Body of pancreas (tissue), 4 donors: ENCODE data around the gene NPHP4.

Experiments
- POLR2A ChIP-seq, 3 donors: fragments of 450-650 bp; IDR thresholded peaks; one replicate each; pipeline ENCODE4 v1.6.1; 2016; ENCODE audit warnings: antibody characterized with exemption in 3 of 3, mild to moderate bottlenecking in 2 of 3
- TF ChIP-seq, protein P1 (sequence below), 7 experiments: fragments of 450-650 bp in 4 of 7; fragments of 200-600 bp in 3 of 7; sonication (generic) in 3 of 7; IDR thresholded peaks; one replicate each; pipeline ENCODE4 v1.5.1; 2016 to 2019; ENCODE audit warnings: antibody characterized with exemption in 7 of 7

GRCh38 chr1:6033124-6033523, 40.9 kb upstream of the NPHP4 start:
- TF ChIP-seq, protein P1, sequence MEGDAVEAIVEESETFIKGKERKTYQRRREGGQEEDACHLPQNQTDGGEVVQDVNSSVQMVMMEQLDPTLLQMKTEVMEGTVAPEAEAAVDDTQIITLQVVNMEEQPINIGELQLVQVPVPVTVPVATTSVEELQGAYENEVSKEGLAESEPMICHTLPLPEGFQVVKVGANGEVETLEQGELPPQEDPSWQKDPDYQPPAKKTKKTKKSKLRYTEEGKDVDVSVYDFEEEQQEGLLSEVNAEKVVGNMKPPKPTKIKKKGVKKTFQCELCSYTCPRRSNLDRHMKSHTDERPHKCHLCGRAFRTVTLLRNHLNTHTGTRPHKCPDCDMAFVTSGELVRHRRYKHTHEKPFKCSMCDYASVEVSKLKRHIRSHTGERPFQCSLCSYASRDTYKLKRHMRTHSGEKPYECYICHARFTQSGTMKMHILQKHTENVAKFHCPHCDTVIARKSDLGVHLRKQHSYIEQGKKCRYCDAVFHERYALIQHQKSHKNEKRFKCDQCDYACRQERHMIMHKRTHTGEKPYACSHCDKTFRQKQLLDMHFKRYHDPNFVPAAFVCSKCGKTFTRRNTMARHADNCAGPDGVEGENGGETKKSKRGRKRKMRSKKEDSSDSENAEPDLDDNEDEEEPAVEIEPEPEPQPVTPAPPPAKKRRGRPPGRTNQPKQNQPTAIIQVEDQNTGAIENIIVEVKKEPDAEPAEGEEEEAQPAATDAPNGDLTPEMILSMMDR (IDR thresholded peaks at IDR 0.05), result no peak
- no peak for TF ChIP-seq POLR2A (IDR thresholded peaks at IDR 0.05)
